Inflammatory macrophage (primary cell): ENCODE data around the gene PSTPIP1.
A peak's percentile ranks its signal among the peaks of the same experiment; 100 is the strongest.

Experiments used
- DNase-seq, 2 donors: peaks; one replicate each; pipeline ENCODE4 v3.0.0-alpha.2; 2020 to 2022

The PSTPIP1 gene

DNA sequence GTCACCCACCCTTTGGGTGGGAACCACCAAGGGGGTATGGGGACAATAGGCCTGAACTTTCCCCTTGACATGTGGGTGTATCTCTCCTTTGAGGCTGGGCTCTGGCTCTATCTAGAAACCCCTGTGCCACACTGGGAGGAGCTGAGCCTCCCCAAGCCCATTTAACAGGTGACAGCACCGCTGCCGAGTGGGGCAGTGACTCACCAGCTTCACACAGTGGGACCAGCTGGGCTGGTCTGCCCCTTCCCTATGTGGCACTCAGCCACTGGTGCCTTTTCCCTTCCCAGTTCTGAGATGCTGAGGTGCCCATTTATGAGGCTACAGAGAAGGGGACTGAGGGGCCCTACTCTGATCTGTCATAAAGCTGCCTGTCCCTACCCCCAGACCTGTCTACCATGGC, 5.1 kb downstream of the PSTPIP1 start:
- DNase-seq, result no peak

DNA sequence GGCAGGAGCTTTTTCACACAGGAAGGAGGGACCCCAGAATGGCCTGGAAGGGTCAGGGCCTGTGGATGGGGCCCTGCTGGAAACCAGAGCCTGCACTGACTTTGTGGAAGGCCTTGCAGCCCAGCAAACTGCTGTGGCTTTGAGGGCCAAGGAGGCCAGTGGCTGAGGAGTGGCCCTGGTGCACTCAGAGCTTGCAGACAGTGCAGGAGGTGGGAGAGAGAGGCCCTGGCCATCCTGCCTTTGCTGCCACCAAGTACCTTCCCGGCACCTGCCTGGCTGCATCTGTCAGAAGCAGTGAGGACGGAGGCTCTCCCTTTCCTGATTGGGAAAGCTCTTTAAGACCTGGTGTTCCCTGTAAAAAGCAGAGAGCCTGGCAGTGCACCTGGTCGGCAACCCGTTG, 6.4 kb downstream of the PSTPIP1 start:
- DNase-seq, result no peak

DNA sequence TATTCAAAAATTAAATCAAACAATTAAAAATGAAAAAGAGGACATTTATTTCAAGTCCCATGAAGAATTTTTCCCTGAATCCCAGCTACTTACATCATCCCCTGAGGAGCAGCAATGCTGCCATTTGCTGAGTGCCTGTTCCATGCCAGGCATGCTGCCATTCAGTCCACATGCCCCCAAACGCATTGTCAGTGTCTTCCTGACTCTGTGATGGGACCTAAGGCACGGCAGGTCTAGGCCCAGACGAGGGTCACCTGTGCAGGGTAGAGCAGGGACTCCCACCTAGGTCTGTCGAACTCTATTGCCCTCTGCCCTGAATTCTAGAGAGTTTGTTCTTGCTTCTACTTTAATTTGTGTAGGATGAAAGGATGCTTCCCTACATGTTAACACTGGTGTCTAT, 7.0 kb downstream of the PSTPIP1 start:
- no peak for DNase-seq

DNA sequence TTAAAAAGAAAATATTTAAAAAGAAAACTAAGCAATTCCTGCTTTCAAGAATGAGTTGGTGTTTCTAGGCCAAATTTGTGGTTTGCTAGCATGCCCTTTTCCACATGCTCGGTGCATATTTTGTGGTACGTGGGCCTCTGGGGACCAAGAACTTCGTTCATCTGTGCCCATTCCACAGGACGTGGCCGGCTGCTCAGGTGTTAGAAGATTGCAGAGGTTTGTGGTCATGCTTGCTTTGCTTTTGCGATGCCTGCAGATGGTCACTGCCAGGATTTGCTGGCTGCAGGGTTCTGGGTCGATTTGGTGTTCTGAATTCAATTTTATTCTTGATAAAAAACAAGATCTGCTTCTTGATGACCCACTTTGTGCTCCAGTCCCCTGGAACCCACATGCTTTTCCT, 7.5 kb downstream of the PSTPIP1 start:
- DNase-seq, result no peak

DNA sequence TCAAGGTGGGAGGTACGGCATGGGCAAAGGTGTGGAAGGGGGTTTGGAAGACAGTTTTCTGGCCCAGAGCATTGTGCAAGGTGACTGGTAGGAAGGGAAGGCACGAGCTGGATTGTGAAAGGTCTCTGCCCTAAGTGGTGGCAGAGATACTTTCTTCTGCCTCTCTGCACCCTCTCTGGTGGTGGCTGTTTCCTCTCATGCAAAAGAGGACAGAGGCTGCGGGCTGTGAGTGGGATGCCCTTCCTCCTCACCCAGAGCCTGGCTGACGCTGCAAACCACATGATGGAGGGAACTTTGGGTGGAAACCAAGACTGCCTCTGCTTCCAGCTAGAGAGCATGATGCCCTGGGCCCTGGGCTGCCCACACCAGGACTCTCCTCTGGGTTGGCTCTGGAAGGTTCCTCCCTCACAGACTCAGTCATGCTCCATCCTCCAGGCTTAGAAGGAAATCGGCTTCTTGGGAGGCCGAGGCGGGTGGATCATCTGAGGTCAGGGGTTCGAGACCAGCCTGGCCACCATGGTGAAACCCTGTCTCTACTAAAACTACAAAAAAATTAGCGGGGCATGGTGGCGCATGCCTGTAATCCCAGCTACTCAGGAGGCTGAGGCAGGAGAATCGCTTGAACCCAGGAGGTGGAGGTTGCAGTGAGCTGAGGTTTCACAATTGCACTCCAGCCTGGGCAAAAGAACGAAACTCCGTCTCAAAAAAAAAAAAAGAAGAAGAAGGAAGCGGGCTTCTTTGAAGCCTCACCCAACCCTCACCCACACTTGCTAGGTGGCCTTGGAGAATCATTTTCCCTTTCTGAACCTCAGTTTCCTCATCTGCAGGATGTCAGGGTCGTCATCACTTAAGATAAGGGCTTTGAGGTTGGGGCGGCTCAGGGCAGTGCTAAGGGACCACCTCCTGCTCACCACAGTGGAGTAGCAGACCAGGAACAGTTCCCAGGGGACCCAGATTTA, 8.3 kb downstream of the PSTPIP1 start:
- peak; percentile 96 to 98 for DNase-seq

DNA sequence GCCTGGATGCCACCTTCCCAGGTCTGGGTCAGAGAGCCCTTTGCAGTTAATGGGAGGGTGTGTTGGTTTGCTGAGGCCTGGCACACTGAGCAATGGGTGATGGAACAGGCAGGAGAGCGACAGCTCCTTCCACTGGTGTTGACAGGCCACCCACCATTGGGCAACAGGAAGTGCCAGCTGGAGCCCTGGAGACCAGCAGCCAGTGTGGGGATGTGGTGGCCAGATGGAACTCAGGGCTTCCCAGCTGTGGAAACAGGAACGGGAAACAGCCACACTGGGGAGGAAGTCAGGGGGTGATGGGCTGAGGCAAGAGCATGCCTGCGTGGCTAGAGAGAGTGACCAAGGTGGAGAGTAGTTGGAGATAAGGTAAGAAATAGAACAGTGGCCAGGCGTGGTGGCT, 9.3 kb downstream of the PSTPIP1 start:
- DNase-seq, result peak; percentile 94

DNA sequence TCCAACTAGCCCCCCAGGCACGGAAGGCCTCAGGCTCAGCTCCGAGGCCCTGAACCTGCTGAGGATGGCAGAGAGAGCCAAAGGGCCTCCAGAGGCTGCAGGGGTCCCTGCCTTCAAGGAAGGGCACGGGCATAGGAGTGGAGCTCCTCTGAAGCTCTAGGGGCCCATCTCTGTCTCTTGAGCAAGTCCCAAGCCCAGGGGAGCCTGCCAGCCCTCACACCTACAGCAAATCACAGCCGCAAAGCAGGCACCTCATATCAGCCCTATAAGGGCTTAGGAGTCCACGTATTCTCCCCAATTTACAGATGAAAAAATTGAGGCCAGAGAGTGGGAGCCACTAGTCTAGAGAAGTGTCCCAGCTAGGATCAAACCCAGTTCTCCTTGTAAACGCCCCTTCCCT, 14.2 kb downstream of the PSTPIP1 start:
- no peak for DNase-seq

DNA sequence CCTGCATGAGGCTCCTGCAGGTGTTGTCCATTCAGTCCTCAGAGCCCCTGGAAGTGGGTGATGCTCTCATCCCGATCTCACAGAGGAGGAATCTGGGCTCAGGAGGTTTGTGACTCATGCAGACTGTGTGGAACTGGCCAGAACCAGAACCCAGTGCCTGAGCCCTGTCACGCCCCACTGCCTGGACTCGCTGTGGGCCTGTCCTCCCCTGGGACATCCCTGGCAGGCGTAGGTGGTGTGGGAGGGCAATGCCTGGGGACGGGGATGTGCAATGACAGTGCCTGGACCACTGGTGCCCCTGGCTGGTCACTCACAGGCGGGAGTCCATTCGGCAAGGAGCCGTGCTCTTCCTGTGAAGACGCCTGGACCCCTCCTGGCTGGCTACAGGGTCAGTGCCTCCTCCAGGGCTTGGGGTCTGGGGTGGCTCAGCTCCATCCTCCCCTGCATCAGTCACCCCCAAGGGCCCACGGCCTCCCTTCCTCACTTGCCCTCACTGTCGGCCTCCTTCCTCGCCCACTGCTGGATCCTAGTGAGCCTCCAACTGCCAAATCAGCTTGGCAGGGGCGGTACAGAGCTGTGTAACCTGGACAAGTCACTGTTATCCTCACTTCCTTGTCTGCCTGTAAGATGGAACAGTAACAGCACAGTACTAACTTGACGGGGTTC, 14.9 kb downstream of the PSTPIP1 start:
- no peak for DNase-seq

DNA sequence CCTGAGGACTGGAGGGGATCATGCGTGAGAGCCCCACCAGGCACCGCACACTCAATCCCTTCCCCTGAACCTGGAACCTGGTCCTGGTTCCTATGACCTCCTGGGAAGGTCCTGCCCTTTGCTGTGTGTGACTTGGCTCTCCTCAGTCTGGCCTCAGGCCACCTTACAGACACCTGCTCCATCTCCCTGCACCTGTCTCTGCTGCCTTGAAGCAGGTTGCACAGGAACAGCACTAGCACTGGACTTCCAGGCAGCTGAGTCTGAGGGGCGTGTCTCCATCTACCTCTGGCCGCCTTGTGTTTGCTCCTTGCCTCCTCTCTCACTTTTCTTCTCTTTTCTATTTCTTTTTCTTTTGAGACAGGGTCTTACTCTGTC, 15.4 kb downstream of the PSTPIP1 start:
- no peak for DNase-seq

DNA sequence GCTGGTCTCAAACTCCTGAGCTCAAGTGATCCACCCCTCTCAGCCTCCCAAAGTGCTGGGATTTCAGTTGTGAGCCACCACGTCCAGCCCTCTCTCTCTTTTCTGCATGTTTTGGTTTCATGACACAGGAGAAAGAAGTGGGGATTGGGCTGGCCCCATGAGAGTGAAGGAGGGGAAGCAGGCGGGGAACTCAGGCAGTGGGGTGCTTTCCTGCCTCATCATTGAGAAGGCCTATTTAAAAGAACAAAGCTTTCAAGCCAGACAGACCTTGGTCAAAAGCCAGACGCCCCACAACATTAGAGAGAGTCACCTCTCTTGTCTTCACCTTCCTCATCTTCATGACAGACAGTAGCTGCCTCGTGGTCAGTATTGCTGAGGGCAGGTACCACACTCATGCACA, 15.9 kb downstream of the PSTPIP1 start:
- no peak for DNase-seq

DNA sequence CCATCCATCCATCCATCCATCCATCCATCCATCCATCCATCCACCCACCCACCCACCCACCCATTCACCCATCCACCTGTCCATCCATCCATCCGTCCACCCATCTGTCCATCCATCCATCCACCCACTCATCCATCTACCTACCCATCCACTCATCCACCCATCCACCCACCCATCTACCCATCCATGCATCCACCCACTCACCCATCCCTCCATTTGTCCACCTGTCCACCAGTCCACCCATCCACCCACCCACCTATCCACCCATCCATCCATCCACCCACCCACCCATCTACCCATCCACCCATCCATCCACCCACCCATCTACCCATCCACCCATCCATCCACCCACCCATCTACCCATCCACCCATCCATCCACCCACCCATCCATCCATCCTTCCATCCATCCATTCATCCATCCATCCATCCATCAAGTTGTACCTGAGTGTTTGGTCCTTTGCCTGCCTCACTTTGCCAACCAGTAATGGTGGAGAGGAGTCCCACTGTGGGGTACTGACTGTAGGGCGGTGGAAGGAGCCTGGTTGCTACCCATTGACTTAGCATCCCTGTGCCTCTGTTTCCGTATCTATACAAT, 17.3 kb downstream of the PSTPIP1 start:
- no peak for DNase-seq

DNA sequence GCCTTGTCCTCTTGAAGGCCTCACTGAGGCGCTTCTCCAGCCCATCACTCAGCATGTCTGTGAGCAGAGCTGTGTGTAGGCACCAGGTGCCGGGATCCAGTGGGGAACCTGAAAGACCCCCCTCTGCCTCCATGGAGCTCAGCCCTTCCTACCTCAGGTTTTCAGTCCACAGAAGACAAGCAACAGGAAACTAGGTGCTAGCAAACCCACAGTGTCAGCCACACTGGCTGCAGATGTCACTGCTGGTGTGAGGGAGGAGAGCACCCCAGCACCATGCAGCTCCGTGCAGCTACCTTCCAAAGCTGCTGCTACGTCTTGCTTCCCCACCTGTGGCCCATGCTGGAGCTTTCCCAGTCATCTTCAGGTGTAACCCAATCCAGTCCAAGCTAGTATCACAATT, 17.9 kb downstream of the PSTPIP1 start:
- no peak for DNase-seq

DNA sequence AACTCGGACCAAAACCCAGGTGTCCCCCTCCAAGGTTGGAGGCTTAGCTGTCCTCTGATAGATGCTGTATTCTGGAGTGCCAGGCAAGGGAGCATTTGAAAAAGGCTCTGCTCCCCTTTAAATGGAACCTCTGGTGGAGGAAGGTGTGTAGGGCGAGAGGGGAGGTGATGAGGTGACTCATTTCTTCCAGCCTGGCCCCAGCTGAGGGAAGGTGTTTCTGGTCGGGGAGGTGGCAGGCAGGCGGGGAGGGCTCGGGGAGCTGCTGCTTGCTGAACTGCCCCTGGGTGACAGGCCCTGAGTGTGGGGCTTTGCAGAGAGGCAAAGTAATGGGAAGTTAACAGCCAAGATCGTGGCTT, 18.8 kb downstream of the PSTPIP1 start:
- DNase-seq, result no peak

DNA sequence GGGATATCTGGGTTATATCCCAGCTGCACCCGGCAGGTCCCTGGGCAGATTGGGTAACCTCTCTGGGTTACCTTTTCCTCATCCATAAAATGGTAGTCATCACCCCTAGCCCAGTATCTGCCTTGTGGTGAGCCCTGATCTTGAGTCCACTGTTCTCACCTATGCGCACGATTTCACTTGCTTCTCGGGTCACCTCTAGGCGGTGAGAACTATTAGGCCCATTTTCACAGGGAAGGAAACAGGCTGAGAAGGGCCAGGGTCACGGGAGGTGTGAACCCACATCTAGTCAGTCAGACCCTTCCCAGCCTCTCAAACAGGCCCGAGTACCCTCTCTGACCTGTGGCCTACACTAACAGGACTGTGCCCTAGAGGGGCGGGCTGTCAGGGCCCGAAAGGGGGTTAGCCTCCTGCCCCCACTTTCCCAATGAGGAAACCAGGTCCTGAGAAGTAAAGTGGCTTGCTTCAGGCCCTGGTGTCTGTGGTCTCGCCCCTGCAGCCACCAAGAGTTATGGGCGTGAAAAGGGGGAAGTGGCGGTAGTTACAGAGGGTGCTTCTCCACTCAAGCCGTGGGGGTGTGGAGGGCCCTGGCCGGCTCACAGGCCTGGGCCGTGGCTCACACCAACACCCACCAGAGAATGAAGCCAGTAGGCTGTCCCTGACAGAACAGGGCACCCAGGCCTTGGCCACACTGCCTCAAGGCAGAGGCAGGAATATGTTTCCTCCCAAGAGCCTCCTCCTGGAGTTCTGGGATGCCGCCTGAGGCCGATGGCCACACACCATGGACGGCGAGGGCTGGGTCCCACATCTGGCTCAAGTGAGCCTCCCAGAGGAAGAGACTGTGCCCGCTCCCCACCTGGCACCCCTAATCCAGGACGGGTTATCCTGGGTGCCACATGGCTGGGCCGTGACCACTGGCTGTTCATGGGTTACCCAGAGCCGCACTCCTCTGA, 19.5 kb downstream of the PSTPIP1 start:
- peak; percentile 92 to 95 for DNase-seq

DNA sequence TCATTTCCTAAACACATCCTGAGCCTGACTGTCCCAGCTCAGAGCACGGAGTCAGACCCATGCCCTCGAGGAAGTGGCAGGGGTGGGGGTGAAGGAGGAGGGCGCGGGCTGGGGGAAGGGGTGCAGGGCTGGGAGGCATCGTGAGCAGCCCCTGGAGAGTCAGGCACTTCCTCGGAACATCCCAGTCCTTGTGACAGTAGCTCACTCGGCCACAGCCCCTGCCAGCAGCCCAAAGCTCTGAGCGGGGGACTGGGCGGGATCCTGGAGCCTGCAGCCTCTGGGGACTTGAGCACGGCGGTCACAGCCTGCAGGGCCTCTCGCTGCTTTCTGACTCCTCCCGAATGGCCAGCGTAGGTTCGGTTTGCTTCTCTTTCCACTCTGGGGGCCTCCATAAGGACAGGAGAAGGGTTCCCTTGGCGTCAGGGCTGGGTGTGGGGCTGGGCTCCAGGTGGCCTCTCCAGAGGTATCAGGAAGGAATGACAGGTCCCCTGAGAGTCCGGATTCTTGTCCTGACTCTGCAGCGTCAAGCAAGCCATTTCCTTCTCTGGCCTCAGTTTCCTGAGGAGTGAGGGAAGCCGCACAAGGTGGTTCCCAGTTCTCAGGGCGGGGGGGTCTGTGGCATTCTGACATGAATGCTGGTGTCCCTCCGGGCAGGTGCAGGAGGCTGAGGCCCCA, 20.9 kb downstream of the PSTPIP1 start:
- DNase-seq, result peak in 1 of 2 donors; percentile 58

DNA sequence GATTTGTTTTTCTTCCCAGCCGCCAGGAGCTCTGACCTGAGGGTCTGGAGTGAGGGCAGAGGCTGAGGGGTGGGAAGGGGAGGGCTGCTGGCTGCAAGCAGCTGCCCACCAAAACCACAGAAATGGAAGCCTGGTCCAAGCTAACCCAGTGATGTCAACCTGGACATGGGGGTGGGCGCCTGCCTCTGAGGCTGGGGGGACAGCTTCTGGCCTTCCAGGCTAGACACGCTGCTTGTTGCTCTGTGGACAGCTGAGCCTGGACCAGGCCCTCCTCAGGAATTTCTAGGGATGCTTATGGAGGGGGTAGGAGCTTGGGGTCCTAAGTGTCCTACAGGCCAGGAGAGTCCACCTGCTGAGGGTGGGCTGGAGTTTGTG, 21.4 kb downstream of the PSTPIP1 start:
- DNase-seq, result no peak

DNA sequence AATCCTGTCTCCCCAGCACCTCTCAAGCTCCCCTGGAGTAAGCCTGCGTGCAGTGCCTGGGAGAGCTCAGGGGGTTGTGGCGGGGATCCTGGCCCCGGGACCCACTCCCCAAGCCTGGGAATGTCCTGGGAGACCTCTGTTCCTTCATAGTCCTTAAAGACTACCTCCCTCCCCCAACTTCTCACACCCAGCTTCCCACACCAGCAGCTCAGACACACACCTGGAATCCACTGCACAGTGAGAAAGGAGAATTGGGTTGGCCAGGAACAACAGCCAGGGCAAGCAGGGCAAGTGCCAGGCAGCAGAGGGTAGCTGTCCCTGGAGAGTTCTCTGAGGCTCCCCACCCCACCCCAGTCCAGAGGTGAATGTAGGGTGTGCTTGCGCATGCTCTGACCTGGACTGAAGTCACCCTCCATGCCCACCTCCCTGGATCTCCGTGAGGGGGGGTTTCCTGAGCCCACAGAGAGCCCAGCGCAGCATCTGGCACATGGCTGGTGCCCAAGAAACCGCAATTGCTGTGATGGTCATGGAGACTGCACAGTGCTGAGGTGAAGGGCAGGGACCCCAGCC, 22.2 kb downstream of the PSTPIP1 start:
- DNase-seq, result no peak

DNA sequence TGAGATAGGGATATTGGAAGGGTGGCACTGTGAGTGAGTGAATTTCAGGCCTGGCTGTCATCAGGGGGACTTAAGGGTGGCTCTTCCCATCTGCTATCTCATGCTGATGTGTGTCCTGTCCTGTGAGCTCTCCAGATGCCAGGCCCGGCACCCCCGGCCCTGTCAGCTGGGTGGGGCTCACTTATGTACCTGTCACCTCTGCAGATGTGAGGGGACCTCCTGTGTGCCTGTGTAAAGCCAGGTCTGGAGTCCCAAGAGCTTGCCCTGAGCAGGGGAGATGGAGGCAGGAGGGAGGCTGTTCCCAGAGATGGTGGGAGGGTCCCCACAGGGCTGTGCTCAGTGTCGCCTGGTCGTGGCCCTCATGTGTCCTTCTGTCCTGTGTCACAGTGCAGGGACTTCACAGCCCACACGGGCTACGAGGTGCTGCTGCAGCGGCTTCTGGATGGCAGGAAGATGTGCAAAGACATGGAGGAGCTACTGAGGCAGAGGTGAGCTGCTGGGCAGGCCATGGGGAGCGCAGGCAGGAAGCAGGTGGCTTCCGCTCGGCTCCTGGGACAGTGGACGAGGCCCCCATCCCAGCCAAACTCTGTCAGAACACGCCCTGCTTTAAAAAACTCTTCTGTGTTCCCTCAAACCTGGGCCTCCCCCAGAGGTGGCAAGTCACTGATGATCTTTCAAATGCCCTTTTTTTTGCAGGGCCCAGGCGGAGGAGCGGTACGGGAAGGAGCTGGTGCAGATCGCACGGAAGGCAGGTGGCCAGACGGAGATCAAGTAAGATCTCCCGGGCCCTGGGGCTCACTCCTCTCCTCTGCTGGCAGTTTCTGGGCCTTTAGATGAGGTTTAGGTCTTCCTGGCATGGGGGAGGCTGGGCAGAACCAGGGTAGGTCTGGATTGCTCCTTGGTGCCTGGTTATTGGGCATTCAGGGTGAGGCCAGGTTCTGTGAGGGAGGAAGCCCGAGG, 23.1 kb downstream of the PSTPIP1 start:
- no peak for DNase-seq

DNA sequence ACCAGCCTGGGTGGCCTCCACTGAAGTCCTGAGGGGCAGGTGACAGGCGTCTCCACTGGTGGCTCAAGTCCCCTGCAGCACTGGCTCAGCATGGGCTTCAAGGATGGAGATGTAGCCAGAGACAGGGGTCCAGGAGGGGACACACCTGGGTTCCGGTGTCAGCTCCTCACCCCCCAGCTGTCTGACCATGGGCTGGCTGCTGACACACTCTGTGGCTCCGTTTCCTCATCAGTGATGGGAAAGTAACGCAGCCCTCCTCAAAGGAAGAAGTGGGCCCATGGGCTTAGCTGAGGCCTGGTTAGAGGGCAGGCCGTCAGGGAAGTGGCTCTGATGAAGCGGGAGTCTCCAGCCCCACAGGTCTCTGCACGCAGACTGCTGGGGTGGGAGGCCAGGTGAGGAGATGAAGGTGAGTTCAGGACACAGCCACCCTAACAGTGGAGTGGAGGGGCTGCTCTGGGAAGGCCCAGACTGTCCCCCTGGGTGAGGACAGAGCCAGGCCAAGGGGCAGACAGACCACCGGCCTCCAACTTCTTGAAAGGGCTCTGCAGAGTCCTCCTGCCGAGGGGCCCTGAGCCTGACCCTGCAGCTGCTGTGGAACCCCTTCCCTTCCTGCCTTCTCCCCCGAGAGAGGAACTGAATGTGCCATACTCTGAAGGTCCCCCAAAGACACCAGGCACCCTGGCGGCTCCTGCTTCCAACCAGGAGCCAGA, 24.0 kb downstream of the PSTPIP1 start:
- peak; percentile 35 to 61 for DNase-seq
